Epithelial cell of alveolus of lung (primary cell): ENCODE measurements around the gene ALX4. TPM values are rescaled to one million over a fixed set of nuclear protein-coding genes. Genes with fewer than 3 reads are reported as not detected.

ENCODE experiments used
- total RNA-seq: library from RNA; depleted of rRNA; stranded (reverse); fragments of >200 nt; gene quantifications from 2 replicates; pipeline ENCODE4 v1.2.1, GENCODE V29; 2015

Gene ALX4
- total RNA-seq: not detected in 2 replicates

DNA sequence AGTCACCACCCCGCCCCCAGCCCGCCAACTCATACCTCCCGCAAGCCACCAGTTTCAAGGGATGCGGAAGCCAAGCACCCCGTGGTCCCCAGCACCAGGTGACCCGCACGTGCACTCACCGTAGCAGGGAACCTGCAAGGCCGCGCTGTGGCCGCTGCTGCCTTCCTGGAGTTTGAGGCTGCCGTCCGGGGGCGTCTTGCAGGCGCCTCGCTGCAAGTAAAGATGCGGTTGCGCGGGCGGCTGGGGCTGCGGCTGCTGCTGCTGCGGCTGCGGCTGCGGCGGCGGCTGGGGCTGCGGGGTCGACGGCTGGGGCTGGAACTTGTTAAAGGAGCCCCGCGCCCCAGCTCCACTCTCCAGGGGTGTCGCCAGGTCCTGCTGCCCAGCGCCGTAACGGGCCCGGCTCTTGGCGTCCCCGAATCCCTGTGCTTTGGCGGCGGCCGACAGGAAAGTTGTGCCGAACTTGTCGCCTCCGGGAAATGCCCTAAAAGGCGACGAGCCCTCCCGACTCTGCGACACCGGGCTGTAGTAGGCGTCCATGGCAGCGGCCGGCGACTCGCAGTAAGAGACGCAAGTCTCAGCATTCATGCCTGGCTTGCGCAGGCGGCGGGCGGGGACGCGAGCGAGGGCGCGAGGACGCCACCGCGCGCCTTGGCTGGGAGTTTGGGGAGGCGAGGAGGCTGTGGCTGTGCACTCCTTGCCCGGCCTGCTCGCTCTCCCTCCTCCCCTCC, at the start of gene ALX4:
Gene ALX4 (minus strand): TSS at position 662 of the 728 bp plus-strand sequence. CDS start 77 bp downstream, at position 585.

Other genes starting within 250 kb of the ALX4 start
- gene ACCS, start 243.9 kb downstream of the ALX4 start, total RNA-seq: 3.2 and 3.4 TPM in 2 replicates
- gene EXT2, start 214.5 kb downstream of the ALX4 start, total RNA-seq: 75.9 and 117 TPM in 2 replicates